Caco-2 (cell line): ENCODE measurements around the gene FGF14. TPM values are rescaled to one million over a fixed set of nuclear protein-coding genes. Genes with fewer than 3 reads are reported as not detected.

ENCODE experiments used
- BruUV-seq: library from RNA; stranded (reverse); fragments of 400-500 nt; replicated peaks from 2 replicates; lab custom pipeline; 2021; lab: Mats Ljungman, UMichigan
- CTCF ChIA-PET: fragments of 300-600 bp; sonication (Branson Sonifier 250); formaldehyde crosslinking; loops from one replicate; lab custom pipeline; 2022; ENCODE audit warnings: antibody characterized with exemption; lab: Charles Lee
- POLR2A ChIA-PET: fragments of 300-600 bp; sonication (Branson Sonifier 250); formaldehyde crosslinking; loops from one replicate; lab custom pipeline; 2022; ENCODE audit warnings: antibody characterized with exemption; lab: Charles Lee
- DNase-seq, 2 experiments: peaks; one replicate each; pipeline versions ENCODE4 v3.0.0 to v3.0.0-alpha.2; 2020 to 2022
- H3K27me3 ChIP-seq: replicated peaks from 2 replicates; pipeline ENCODE4 v1.6.0; 2011; ENCODE audit warnings: low read length; ENCODE audit not compliant: control insufficient read depth, insufficient read depth
- H3K36me3 ChIP-seq: 2 replicates; pipeline ENCODE4 v1.5.1; 2011; ENCODE audit warnings: low read length; ENCODE audit not compliant: control insufficient read depth, insufficient read depth
- H3K4me1 ChIP-seq: fragments of 250-450 bp; sonication (Bioruptor Pico); 2 replicates; pipeline ENCODE4 v1.5.1; 2020; ENCODE audit warnings: mild to moderate bottlenecking
- H3K4me3 ChIP-seq: 2 replicates; pipeline ENCODE4 v1.5.1; 2011; ENCODE audit warnings: low read depth, mild to moderate bottlenecking, control low read depth, low read length
- H3K9me3 ChIP-seq: fragments of 250-450 bp; sonication (Bioruptor Pico); 2 replicates; pipeline ENCODE4 v1.5.1; 2020; ENCODE audit warnings: mild to moderate bottlenecking, moderate library complexity
- H3K27ac Mint-ChIP-seq: one replicate; pipeline ENCODE4 v1.8.0; 2022; ENCODE audit warnings: mixed read lengths; ENCODE audit not compliant: unreplicated experiment
- H3K27me3 Mint-ChIP-seq: one replicate; pipeline ENCODE4 v1.8.0; 2022; ENCODE audit warnings: mixed read lengths; ENCODE audit not compliant: insufficient read depth, unreplicated experiment
- H3K36me3 Mint-ChIP-seq: one replicate; pipeline ENCODE4 v1.8.0; 2022; ENCODE audit warnings: mild to moderate bottlenecking, mixed read lengths; ENCODE audit not compliant: insufficient read depth, unreplicated experiment
- H3K4me1 Mint-ChIP-seq: one replicate; pipeline ENCODE4 v1.8.0; 2022; ENCODE audit warnings: low read depth, mixed read lengths; ENCODE audit not compliant: unreplicated experiment
- H3K4me3 Mint-ChIP-seq: one replicate; pipeline ENCODE4 v1.8.0; 2022; ENCODE audit warnings: mild to moderate bottlenecking, moderate library complexity, mixed read lengths; ENCODE audit not compliant: unreplicated experiment
- H3K9me3 Mint-ChIP-seq: one replicate; pipeline ENCODE4 v1.8.0; 2022; ENCODE audit warnings: mixed read lengths; ENCODE audit not compliant: unreplicated experiment
- intact Hi-C: fragments of 100-400 bp; cut with micrococcal nuclease; formaldehyde crosslinking; loops from one replicate; pipeline ENCODE4 v1.10.0; 2022; ENCODE audit not compliant: unreplicated experiment
- total RNA-seq: library from RNA; stranded (reverse); gene quantifications from 2 replicates; pipeline ENCODE4 v1.2.3, GENCODE V29; 2022
- TF ChIP-seq, protein P1 (sequence below), 2 experiments: fragments of 200-600 bp in 1 of 2; IDR thresholded peaks; 1 replicate in 1 of 2; 2 replicates in 1 of 2; pipeline versions ENCODE4 v1.5.1 to v1.8.0; 2011 to 2022; ENCODE audit warnings: antibody characterized with exemption in 1 of 2, control low read depth in 1 of 2, inconsistent platforms in 1 of 2, low read depth in 1 of 2, low read length in 1 of 2, mild to moderate bottlenecking in 1 of 2, moderate library complexity in 1 of 2; ENCODE audit not compliant: insufficient read depth in 1 of 2, severe bottlenecking in 1 of 2, unreplicated experiment in 1 of 2

Gene FGF14
- total RNA-seq, 1 experiment from 2014 or later: not detected

DNA sequence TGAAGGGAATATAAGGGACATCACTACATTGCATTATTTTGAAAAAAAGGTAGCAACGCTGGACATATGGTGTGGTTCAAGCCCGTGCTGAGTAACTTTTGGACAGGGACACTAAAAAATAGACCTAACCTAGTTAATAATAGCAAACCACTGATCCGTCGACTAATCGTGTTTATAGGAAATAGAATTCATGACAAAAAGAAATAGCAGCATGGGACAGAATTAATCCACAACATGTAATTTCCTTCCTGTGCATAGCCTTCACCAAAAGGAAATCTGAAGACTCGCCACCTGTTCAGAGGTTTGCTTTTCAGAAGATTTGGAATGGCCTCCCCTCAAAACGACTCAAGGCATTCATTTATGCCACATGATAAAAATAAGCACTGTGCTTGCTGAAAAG is 128.7 kb downstream of the FGF14 start:
- Mint-ChIP-seq H3K27me3 (peaks cover 10% of the 10 kb centered on the region), H3K36me3 (no peaks in the 10 kb centered on the region), H3K4me1 (no peaks in the 10 kb centered on the region), H3K9me3 (no peaks in the 10 kb centered on the region), H3K27ac (no peak overlapping the region), H3K4me3 (no peak overlapping the region)
- intact Hi-C loops: no loop called here
- CTCF ChIA-PET: no interaction called here
- no TSS peak for BruUV-seq
- no peak overlapping the region for H3K4me3 ChIP-seq
- no peaks in the 10 kb centered on the region for H3K27me3 ChIP-seq
- H3K36me3 ChIP-seq: no peaks in the 10 kb centered on the region
- H3K4me1 ChIP-seq: no peaks in the 10 kb centered on the region
- no peaks in the 10 kb centered on the region for H3K9me3 ChIP-seq
- POLR2A ChIA-PET: no interaction called here
- TF ChIP-seq, protein P1, sequence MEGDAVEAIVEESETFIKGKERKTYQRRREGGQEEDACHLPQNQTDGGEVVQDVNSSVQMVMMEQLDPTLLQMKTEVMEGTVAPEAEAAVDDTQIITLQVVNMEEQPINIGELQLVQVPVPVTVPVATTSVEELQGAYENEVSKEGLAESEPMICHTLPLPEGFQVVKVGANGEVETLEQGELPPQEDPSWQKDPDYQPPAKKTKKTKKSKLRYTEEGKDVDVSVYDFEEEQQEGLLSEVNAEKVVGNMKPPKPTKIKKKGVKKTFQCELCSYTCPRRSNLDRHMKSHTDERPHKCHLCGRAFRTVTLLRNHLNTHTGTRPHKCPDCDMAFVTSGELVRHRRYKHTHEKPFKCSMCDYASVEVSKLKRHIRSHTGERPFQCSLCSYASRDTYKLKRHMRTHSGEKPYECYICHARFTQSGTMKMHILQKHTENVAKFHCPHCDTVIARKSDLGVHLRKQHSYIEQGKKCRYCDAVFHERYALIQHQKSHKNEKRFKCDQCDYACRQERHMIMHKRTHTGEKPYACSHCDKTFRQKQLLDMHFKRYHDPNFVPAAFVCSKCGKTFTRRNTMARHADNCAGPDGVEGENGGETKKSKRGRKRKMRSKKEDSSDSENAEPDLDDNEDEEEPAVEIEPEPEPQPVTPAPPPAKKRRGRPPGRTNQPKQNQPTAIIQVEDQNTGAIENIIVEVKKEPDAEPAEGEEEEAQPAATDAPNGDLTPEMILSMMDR (IDR thresholded peaks at IDR 0.05; ENCODE audit: insufficient read depth in 1 of 2, low read depth in 1 of 2, low read length in 1 of 2, severe bottlenecking in 1 of 2, unreplicated experiment in 1 of 2): no peak
- DNase-seq: no peak

DNA sequence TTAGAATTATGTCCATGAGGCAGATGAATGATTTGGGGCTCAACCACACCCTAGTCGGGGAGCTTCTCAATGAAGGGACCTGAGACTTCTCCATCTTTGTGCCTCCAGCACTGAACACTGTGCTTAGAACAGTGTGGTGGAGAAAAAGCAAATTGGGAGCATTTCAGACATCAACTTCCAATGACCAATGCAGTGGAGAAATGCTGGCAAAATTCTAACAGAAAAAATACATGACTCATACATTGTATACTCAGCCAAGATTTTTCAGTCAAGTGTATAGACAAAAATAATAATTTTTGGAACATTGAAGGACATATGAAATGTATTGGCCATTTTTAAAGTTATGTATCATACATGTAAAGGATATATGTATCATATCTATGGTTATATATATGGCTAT is 134.7 kb downstream of the FGF14 start:
- no peak for DNase-seq
- no peaks in the 10 kb centered on the region for H3K27me3 ChIP-seq
- Mint-ChIP-seq H3K27me3 (peaks cover 9% of the 10 kb centered on the region), H3K9me3 (no peaks in the 10 kb centered on the region), H3K27ac (no peak overlapping the region), H3K4me3 (no peak overlapping the region), H3K4me1 (no peaks in the 10 kb centered on the region), H3K36me3 (no peaks in the 10 kb centered on the region)
- no peak overlapping the region for H3K4me3 ChIP-seq
- CTCF ChIA-PET: no interaction called here
- H3K9me3 ChIP-seq: no peaks in the 10 kb centered on the region
- BruUV-seq: no TSS peak
- intact Hi-C loops: no loop called here
- H3K4me1 ChIP-seq: no peaks in the 10 kb centered on the region
- POLR2A ChIA-PET: no interaction called here
- H3K36me3 ChIP-seq: no peaks in the 10 kb centered on the region
- TF ChIP-seq, protein P1 (IDR thresholded peaks at IDR 0.05; ENCODE audit: insufficient read depth in 1 of 2, low read depth in 1 of 2, low read length in 1 of 2, severe bottlenecking in 1 of 2, unreplicated experiment in 1 of 2): no peak

DNA sequence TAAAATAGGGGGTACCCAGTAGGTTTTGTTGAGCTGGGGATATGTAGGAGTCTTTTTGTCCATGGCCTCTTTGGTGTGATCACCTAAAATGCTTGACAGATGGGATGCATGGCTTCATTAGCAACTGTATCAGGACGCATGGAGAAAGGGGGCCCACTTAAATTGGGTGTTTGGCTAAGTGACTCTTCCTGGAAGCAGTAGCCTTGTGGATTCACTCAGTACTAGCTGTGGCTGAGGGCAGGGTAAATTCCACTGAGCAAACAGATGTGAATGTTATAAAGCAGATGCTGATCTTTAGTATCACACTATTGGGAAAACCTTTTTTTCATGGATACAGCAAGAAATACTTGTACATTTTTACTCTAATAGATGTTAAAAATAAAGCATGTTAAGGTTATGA is 140.0 kb downstream of the FGF14 start:
- Histone ChIP-seq H3K36me3 (no peaks in the 10 kb centered on the region), H3K4me3 (no peak overlapping the region), H3K27me3 (no peaks in the 10 kb centered on the region; the same call in 1 of the 2 replicates), H3K9me3 (no peaks in the 10 kb centered on the region), H3K4me1 (no peaks in the 10 kb centered on the region)
- peaks cover 12% of the 10 kb centered on the region for H3K27me3 Mint-ChIP-seq
- no peaks in the 10 kb centered on the region for H3K36me3 Mint-ChIP-seq
- intact Hi-C loops: no loop called here
- H3K4me3 Mint-ChIP-seq: no peak overlapping the region
- no peaks in the 10 kb centered on the region for H3K9me3 Mint-ChIP-seq
- H3K27ac Mint-ChIP-seq: no peak overlapping the region
- TF ChIP-seq, protein P1 (IDR thresholded peaks at IDR 0.05; ENCODE audit: insufficient read depth in 1 of 2, low read depth in 1 of 2, low read length in 1 of 2, severe bottlenecking in 1 of 2, unreplicated experiment in 1 of 2): no peak
- no peak for DNase-seq
- no peaks in the 10 kb centered on the region for H3K4me1 Mint-ChIP-seq
- BruUV-seq: no TSS peak
- ChIA-PET CTCF (no interaction called here), POLR2A (no interaction called here)
